ENCODE data around the gene LZTFL1. TPM values are rescaled to one million over a fixed set of nuclear protein-coding genes. Genes with fewer than 3 reads are reported as not detected.
"Not testable (repeated sequence)": the region's sequence is repeated elsewhere in the genome, so short reads cannot be mapped to it uniquely, and the experiment has no call there.

LZTFL1 gene
- polyA plus RNA-seq, 1 experiment, result 32.4 TPM

GRCh38 chr3:45858809-45859543 is 17.1 kb upstream of the LZTFL1 start:
- no peak for TF ChIP-seq CTCF (IDR thresholded peaks at IDR 0.05; ENCODE audit: low read depth, low read length)
- H3K27ac ChIP-seq (ENCODE audit: low read depth, low read length), result no peak overlapping the region
- DNase-seq (ENCODE audit: low read depth, low spot score), result no peak
- H3K4me3 ChIP-seq (ENCODE audit: low read depth, low read length), result no peak overlapping the region
- POLR2A ChIA-PET, result no interaction called here
- peaks cover 33% of the 10 kb centered on the region for H3K27me3 ChIP-seq (ENCODE audit: control insufficient read depth, insufficient read depth, low read length)
- peaks cover 3% of the 10 kb centered on the region; the same call in 1 of the 2 replicates for H3K9me3 ChIP-seq (ENCODE audit: control insufficient read depth, insufficient read depth, low read length)
- CTCF ChIA-PET, result no interaction called here

DNA sequence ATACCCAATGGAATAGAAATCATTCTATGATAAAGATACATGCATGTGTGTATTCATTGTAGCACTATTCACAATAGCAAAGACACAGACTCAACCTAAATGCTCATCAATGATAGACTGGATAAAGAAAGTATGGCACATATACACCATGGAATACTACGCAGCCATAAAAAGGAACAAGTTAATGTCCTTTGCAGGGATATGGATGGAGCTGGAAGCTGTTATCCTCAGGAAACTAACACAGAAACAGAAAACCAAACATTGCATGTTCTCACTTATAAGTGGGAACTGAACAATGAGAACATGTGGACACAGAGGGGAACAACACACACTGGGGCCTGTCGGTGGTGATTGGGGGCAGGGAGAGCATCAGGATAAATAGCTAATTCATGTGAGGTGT is 15.1 kb upstream of the LZTFL1 start:
- POLR2A ChIA-PET; H3K9me3 ChIP-seq (ENCODE audit: control insufficient read depth, insufficient read depth, low read length); DNase-seq (ENCODE audit: low read depth, low spot score); H3K4me3 ChIP-seq (ENCODE audit: low read depth, low read length); CTCF ChIA-PET; H3K27ac ChIP-seq (ENCODE audit: low read depth, low read length): not testable (repeated sequence)
- H3K27me3 ChIP-seq (ENCODE audit: control insufficient read depth, insufficient read depth, low read length), result peaks cover 26% of the 10 kb centered on the region

DNA sequence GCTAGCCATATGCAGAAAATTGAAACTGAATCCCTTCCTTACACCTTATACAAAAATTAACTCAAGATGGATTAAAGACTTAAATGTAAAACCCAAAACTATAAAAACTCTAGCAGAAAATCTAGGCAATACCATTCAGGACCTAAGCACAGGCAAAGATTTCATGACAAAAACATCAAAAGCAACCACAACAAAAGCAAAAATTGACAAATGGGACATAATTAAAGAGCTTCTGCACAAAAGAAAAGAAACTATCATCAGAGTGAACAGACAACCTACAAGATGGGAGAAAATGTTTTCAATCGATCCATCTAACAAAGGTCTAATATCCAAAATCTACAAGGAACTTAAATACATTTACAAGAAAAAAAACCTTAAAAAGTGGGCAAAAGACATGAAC is 14.4 kb upstream of the LZTFL1 start:
- H3K27ac ChIP-seq (ENCODE audit: low read depth, low read length); H3K4me3 ChIP-seq (ENCODE audit: low read depth, low read length); DNase-seq (ENCODE audit: low read depth, low spot score); CTCF ChIA-PET; H3K9me3 ChIP-seq (ENCODE audit: control insufficient read depth, insufficient read depth, low read length); POLR2A ChIA-PET: not testable (repeated sequence)
- peaks cover 22% of the 10 kb centered on the region for H3K27me3 ChIP-seq (ENCODE audit: control insufficient read depth, insufficient read depth, low read length)

- Histone ChIP-seq H3K27ac (ENCODE audit: low read depth, low read length) (no peak overlapping the region), H3K9me3 (ENCODE audit: control insufficient read depth, insufficient read depth, low read length) (no peaks in the 10 kb centered on the region), H3K27me3 (ENCODE audit: control insufficient read depth, insufficient read depth, low read length) (peaks cover 24% of the 10 kb centered on the region), H3K4me3 (ENCODE audit: low read depth, low read length) (no peak overlapping the region)
- no peak for DNase-seq (ENCODE audit: low read depth, low spot score)
- POLR2A ChIA-PET, result no interaction called here
- CTCF ChIA-PET, result no interaction called here
- TF ChIP-seq CTCF (IDR thresholded peaks at IDR 0.05; ENCODE audit: low read depth, low read length), result no peak
Observed at GRCh38 chr3:45852828-45853227, 10.9 kb upstream of the LZTFL1 start.

- TF ChIP-seq CTCF (IDR thresholded peaks at IDR 0.05; ENCODE audit: low read depth, low read length), result no peak
- H3K27me3 ChIP-seq (ENCODE audit: control insufficient read depth, insufficient read depth, low read length), result peaks cover 16% of the 10 kb centered on the region
- H3K27ac ChIP-seq (ENCODE audit: low read depth, low read length), result no peak overlapping the region
- DNase-seq (ENCODE audit: low read depth, low spot score), result no peak
- ChIA-PET CTCF (no interaction called here), POLR2A (no interaction called here)
- H3K4me3 ChIP-seq (ENCODE audit: low read depth, low read length), result no peak overlapping the region
- H3K9me3 ChIP-seq (ENCODE audit: control insufficient read depth, insufficient read depth, low read length), result no peaks in the 10 kb centered on the region
Observed at GRCh38 chr3:45848392-45848791, 6.5 kb upstream of the LZTFL1 start.

GRCh38 chr3:45844616-45845015 is 2.7 kb upstream of the LZTFL1 start:
- ChIA-PET POLR2A (no interaction called here), CTCF (no interaction called here)
- Histone ChIP-seq H3K9me3 (ENCODE audit: control insufficient read depth, insufficient read depth, low read length) (peaks cover 4% of the 10 kb centered on the region; the same call in 1 of the 2 replicates), H3K4me3 (ENCODE audit: low read depth, low read length) (no peak overlapping the region), H3K27me3 (ENCODE audit: control insufficient read depth, insufficient read depth, low read length) (peaks cover 12% of the 10 kb centered on the region), H3K27ac (ENCODE audit: low read depth, low read length) (no peak overlapping the region)
- TF ChIP-seq CTCF (IDR thresholded peaks at IDR 0.05; ENCODE audit: low read depth, low read length), result no peak
- DNase-seq (ENCODE audit: low read depth, low spot score), result no peak

All from AG04450 (cell line).